Esophagus (tissue), 2 donors: Measurements from ENCODE around the gene GLCE. TPM values are rescaled to one million over a fixed set of nuclear protein-coding genes. Genes with fewer than 3 reads are reported as not detected.

ENCODE experiments used
- H3K27ac ChIP-seq, 2 donors: one replicate each; pipeline ENCODE4 v1.5.1; 2013; ENCODE audit warnings: low read depth in 2 of 2, mild to moderate bottlenecking in 2 of 2, inconsistent platforms in 1 of 2, low read length in 1 of 2, moderate library complexity in 1 of 2
- H3K27me3 ChIP-seq, 2 donors: one replicate each; pipeline ENCODE4 v1.6.1; 2013; ENCODE audit warnings: low read length in 2 of 2, control low read depth in 1 of 2, mild to moderate bottlenecking in 1 of 2; ENCODE audit not compliant: insufficient read depth in 2 of 2, control insufficient read depth in 1 of 2
- H3K36me3 ChIP-seq, 2 donors: one replicate each; pipeline ENCODE4 v1.6.1; 2013; ENCODE audit warnings: low read length in 1 of 2; ENCODE audit not compliant: control insufficient read depth in 2 of 2, insufficient read depth in 2 of 2
- H3K4me1 ChIP-seq, 2 donors: one replicate each; pipeline ENCODE4 v1.6.1; 2013; ENCODE audit warnings: low read length in 1 of 2; ENCODE audit not compliant: control insufficient read depth in 2 of 2, insufficient read depth in 2 of 2
- H3K4me3 ChIP-seq, 2 donors: one replicate each; pipeline ENCODE4 v1.5.1; 2013; ENCODE audit warnings: low read length in 2 of 2, mild to moderate bottlenecking in 2 of 2, low read depth in 1 of 2, moderate library complexity in 1 of 2
- H3K9me3 ChIP-seq, 2 donors: one replicate each; pipeline ENCODE4 v1.6.1; 2013; ENCODE audit warnings: mild to moderate bottlenecking in 2 of 2, low read depth in 1 of 2, low read length in 1 of 2, moderate library complexity in 1 of 2; ENCODE audit not compliant: control insufficient read depth in 2 of 2, insufficient read depth in 1 of 2
- WGBS, 2 donors: extraction: QIAGEN DNeasy Blood & Tissue Kit; methylation state at CpG; one replicate each; pipeline ENCODE4 v1.1.7; 2013; 5-methylcytosine and 5-hydroxymethylcytosine counted together
- polyA plus RNA-seq, 2 donors: library from polyadenylated mRNA; stranded (reverse); fragments of 200-250 nt; gene quantifications; one replicate each; pipeline ENCODE4 v1.2.3, GENCODE V29; 2013
- donor health status: healthy with polysubstance abuse.
- donor health status: Bipolar disorder and iron deficiency.

The GLCE gene
- polyA plus RNA-seq, 2 donors: 9.9 to 13.0 TPM

DNA sequence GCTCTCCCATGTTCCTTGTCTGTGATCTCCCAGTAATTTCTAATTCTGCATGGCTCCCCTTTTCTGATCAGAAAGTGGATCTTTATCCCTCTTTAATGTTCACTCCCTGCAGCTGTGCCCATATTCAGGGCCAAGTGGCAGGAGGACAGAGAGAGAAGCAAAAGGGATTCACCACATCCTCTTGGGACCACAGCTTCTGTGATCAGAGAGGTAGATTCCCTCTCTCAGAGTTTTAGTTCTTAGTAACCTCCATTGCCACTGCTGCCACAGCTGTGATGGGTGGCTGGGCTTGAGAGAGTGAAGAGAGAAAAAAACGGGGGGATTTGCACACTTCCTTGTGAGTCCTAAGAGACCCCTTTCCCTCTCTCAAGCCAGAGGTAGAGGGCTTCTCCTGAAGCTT is 49.2 kb downstream of the GLCE start:
- 67 to 85% methylated on average over 1 of the region's 1 CpG for WGBS, 2 donors
- Histone ChIP-seq H3K4me3 (no peak overlapping the region), H3K4me1 (no peaks in the 10 kb centered on the region)

GRCh38 chr15:69210574-69210973 is 50.1 kb downstream of the GLCE start:
- Histone ChIP-seq H3K27me3 (no peaks in the 10 kb centered on the region), H3K9me3 (no peaks in the 10 kb centered on the region), H3K4me1 (no peaks in the 10 kb centered on the region), H3K36me3 (no peaks in the 10 kb centered on the region), H3K27ac (no peak overlapping the region), H3K4me3 (no peak overlapping the region)

More for the DNA sequence above, 49.2 kb downstream of the GLCE start:
- no peaks in the 10 kb centered on the region for H3K9me3 ChIP-seq
- no peak overlapping the region for H3K27ac ChIP-seq
- no peaks in the 10 kb centered on the region for H3K27me3 ChIP-seq
- H3K36me3 ChIP-seq: no peaks in the 10 kb centered on the region

DNA sequence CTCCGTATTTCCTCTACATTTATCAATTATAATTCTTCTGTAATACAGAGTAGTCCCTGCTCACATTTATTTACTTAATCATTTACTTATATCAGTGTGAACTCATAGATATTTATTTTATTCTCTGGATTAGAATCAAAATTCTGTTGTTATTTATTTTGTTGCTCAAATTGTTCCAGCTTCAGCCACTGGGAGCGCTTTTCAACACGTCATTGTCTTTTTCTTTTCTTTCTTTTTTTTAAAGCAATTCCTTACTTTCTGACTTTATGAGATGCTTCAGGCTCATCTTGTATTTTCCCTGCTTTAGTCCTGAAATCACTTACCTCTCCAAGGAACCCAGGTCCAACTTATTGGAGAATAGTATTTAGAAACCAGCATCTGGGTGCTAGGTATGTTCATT is 53.4 kb downstream of the GLCE start:
- Histone ChIP-seq H3K4me3 (no peak overlapping the region), H3K27ac (no peak overlapping the region), H3K9me3 (no peaks in the 10 kb centered on the region), H3K4me1 (no peaks in the 10 kb centered on the region), H3K36me3 (no peaks in the 10 kb centered on the region), H3K27me3 (no peaks in the 10 kb centered on the region)
- WGBS, 2 donors: 78 to 96% methylated on average over 3 of the region's 3 CpGs

GRCh38 chr15:69215314-69216035 is 55.0 kb downstream of the GLCE start:
- WGBS, 2 donors: 75 to 80% methylated on average over 2 of the region's 2 CpGs
- Histone ChIP-seq H3K4me1 (no peaks in the 10 kb centered on the region), H3K27ac (no peak overlapping the region), H3K9me3 (no peaks in the 10 kb centered on the region), H3K36me3 (no peaks in the 10 kb centered on the region), H3K4me3 (no peak overlapping the region), H3K27me3 (no peaks in the 10 kb centered on the region)

- Histone ChIP-seq H3K9me3 (peaks cover 2 to 5% of the 10 kb centered on the region in 2 donors), H3K4me1 (no peaks in the 10 kb centered on the region), H3K27me3 (no peaks in the 10 kb centered on the region), H3K4me3 (no peak overlapping the region), H3K36me3 (no peaks in the 10 kb centered on the region), H3K27ac (no peak overlapping the region)
Observed at GRCh38 chr15:69217381-69217780, 56.9 kb downstream of the GLCE start.

- Histone ChIP-seq H3K27ac (no peak overlapping the region), H3K9me3 (peaks cover 2 to 5% of the 10 kb centered on the region in 2 donors), H3K4me3 (no peak overlapping the region), H3K4me1 (no peaks in the 10 kb centered on the region), H3K36me3 (no peaks in the 10 kb centered on the region), H3K27me3 (no peaks in the 10 kb centered on the region)
- WGBS, 2 donors: 92 to 97% methylated on average over 1 of the region's 1 CpG
Observed at GRCh38 chr15:69219690-69220089, 59.3 kb downstream of the GLCE start.

DNA sequence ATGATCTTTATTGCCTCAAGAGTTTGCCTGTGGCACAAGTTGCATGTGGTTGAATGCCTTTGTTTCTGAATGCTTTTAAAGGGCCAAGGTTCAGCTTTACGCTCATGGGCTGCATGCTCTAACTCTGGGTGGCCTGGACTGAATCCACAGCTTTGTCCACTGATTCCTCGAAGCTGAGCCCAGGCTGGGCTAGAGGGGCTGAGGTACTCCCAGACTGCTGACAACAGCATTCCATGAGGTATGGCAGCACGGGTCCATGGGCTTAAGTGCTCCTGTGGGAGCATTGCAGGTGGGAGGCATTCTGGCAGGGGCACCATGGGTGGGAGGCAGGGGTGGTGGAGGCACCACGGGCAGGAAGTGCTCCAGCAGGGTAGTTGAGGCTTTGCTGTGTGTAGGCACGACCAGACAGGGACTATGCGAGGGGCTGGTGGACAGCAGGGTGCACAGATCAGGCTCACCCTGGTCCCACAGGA is 61.6 kb downstream of the GLCE start:
- 92 to 93% methylated on average over 6 of the region's 6 CpGs for WGBS, 2 donors
- H3K27me3 ChIP-seq: no peaks in the 10 kb centered on the region
- no peaks in the 10 kb centered on the region for H3K36me3 ChIP-seq
- H3K9me3 ChIP-seq: peaks cover 2 to 5% of the 10 kb centered on the region in 2 donors
- H3K27ac ChIP-seq: no peak overlapping the region
- H3K4me1 ChIP-seq: no peaks in the 10 kb centered on the region
- H3K4me3 ChIP-seq: no peak overlapping the region

GRCh38 chr15:69223083-69223813 is 62.8 kb downstream of the GLCE start:
- no peaks in the 10 kb centered on the region for H3K27me3 ChIP-seq
- 94 to 97% methylated on average over 4 of the region's 4 CpGs for WGBS, 2 donors
- no peak overlapping the region for H3K4me3 ChIP-seq
- no peaks in the 10 kb centered on the region for H3K4me1 ChIP-seq
- H3K9me3 ChIP-seq: peaks cover 2 to 5% of the 10 kb centered on the region in 2 donors
- H3K27ac ChIP-seq: no peak overlapping the region
- H3K36me3 ChIP-seq: no peaks in the 10 kb centered on the region

- H3K27me3 ChIP-seq: no peaks in the 10 kb centered on the region
- H3K9me3 ChIP-seq: peaks cover 2 to 5% of the 10 kb centered on the region in 2 donors
- H3K4me3 ChIP-seq: no peak overlapping the region
- H3K36me3 ChIP-seq: no peaks in the 10 kb centered on the region
- H3K27ac ChIP-seq: no peak overlapping the region
- WGBS, 2 donors: 27 to 37% methylated on average over 2 of the region's 2 CpGs
- no peaks in the 10 kb centered on the region for H3K4me1 ChIP-seq
Observed at GRCh38 chr15:69224383-69224782, 63.9 kb downstream of the GLCE start.
